OCI-LY1 (cell line): ENCODE data around the gene SCGB3A1.

Experiments
- H2AFZ ChIP-seq: fragments of 200-600 bp; sonication (generic), shearing (Covaris generic); 2 replicates; pipeline ENCODE4 v1.6.0; 2014; ENCODE audit warnings: antibody characterized with exemption, mild to moderate bottlenecking, low read length
- H3F3A ChIP-seq: fragments of 200-600 bp; sonication (generic), shearing (Covaris generic); 2 replicates; pipeline ENCODE4 v1.6.0; 2014; ENCODE audit warnings: mild to moderate bottlenecking, antibody characterized with exemption, low read length, moderate library complexity; ENCODE audit not compliant: insufficient read depth
- H3K27ac ChIP-seq: fragments of 200-600 bp; sonication (generic); 2 replicates; pipeline ENCODE4 v1.5.1; 2014; ENCODE audit warnings: low read length, mixed run types, mild to moderate bottlenecking, low read depth; ENCODE audit not compliant: poor library complexity, severe bottlenecking
- H3K27me3 ChIP-seq: fragments of 200-600 bp; sonication (generic); 2 replicates; pipeline ENCODE4 v1.6.0; 2014; ENCODE audit warnings: antibody characterized with exemption, mild to moderate bottlenecking, low read length, moderate library complexity; ENCODE audit not compliant: insufficient read depth
- H3K36me3 ChIP-seq: fragments of 200-600 bp; sonication (generic); 2 replicates; pipeline ENCODE4 v1.6.1; 2014; ENCODE audit warnings: mild to moderate bottlenecking, antibody characterized with exemption, low read length, moderate library complexity, mixed read lengths; ENCODE audit not compliant: insufficient read depth
- H3K4me1 ChIP-seq: fragments of 200-600 bp; sonication (generic); 2 replicates; pipeline ENCODE4 v1.5.1; 2014; ENCODE audit warnings: mild to moderate bottlenecking, low read length, moderate library complexity; ENCODE audit not compliant: insufficient read depth, severe bottlenecking
- H3K4me2 ChIP-seq: fragments of 200-600 bp; sonication (generic), shearing (Covaris generic); 2 replicates; pipeline ENCODE4 v1.6.1; 2014; ENCODE audit warnings: low read length
- H3K4me3 ChIP-seq: fragments of 200-600 bp; sonication (generic); 2 replicates; pipeline ENCODE4 v1.5.1; 2014; ENCODE audit warnings: low read length, low read depth, mild to moderate bottlenecking, mixed read lengths; ENCODE audit not compliant: poor library complexity, severe bottlenecking
- H3K79me2 ChIP-seq: fragments of 200-600 bp; shearing (Covaris generic); 2 replicates; pipeline ENCODE4 v1.6.1; 2016; ENCODE audit warnings: mixed run types, low read length, mixed read lengths; ENCODE audit not compliant: insufficient read depth
- H3K9ac ChIP-seq: fragments of 200-600 bp; sonication (generic), shearing (Covaris generic); 2 replicates; pipeline ENCODE4 v1.6.1; 2014; ENCODE audit warnings: mild to moderate bottlenecking, low read length, mixed read lengths
- H3K9me2 ChIP-seq: fragments of 200-600 bp; sonication (generic), shearing (Covaris generic); 2 replicates; pipeline ENCODE4 v1.6.1; 2014; ENCODE audit warnings: low read depth, mild to moderate bottlenecking, low read length, mixed read lengths
- H3K9me3 ChIP-seq: fragments of 200-600 bp; shearing (Covaris generic); 2 replicates; pipeline ENCODE4 v1.6.1; 2014; ENCODE audit warnings: low read length, mixed read lengths
- H4K20me1 ChIP-seq: fragments of 200-600 bp; sonication (generic), shearing (Covaris generic); 2 replicates; pipeline ENCODE4 v1.6.0; 2016; ENCODE audit warnings: mild to moderate bottlenecking, low read length; ENCODE audit not compliant: insufficient read depth
- EZH2 ChIP-seq: fragments of 200-600 bp; sonication (generic), shearing (Covaris generic); IDR thresholded peaks from 2 replicates; pipeline ENCODE4 v1.8.0; 2017; ENCODE audit warnings: borderline replicate concordance, mixed run types, mild to moderate bottlenecking, antibody characterized with exemption, low read length, moderate library complexity, mixed read lengths
- TF ChIP-seq, protein P1 (sequence below): fragments of 200-600 bp; sonication (generic), shearing (Covaris generic); IDR thresholded peaks from 2 replicates; pipeline ENCODE4 v1.5.1; 2017; ENCODE audit warnings: mild to moderate bottlenecking, antibody characterized with exemption, low read length, moderate library complexity, mixed read lengths

SCGB3A1 gene

DNA sequence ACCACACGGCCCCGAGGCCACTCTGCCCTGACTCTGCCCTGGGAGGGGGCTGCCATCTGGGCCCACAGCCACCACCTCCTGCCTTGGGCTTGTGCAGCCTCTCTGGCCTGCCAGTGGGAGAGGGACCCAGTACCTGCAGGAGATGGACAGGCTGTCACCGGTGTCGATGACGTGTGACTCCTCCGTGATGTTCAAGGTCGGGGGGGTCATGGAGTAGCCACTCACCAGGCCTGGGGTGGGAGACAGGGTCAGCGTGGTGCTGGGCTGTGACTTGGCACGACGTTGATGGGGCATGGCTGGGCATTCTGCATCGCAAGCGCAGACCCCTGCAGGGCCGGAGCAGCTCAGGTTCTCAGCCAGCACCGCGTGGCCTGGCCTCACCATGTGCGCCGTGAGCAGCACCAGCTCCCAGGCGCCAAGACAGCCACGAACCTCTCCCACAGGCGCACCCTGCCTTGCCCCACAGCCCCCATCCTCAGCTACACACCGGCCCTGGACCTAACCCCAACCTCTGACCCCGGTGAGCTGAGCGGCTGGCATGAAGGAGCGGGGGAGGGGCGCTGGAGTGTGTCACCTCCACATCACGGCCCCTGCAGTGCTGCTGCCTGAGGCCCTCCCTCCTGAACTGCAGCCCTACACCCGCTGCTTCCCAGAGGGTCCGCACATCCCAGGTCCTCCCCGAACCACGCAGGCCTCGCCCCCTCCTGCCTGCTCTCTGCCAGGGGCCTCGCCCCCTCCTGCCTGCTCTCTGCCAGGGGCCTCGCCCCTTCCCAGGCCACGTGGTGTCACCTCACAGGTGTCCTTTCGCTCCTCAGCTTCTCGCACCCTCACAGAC is 40.5 kb upstream of the SCGB3A1 start:
- no peak for TF ChIP-seq EZH2
- TF ChIP-seq, protein P1, sequence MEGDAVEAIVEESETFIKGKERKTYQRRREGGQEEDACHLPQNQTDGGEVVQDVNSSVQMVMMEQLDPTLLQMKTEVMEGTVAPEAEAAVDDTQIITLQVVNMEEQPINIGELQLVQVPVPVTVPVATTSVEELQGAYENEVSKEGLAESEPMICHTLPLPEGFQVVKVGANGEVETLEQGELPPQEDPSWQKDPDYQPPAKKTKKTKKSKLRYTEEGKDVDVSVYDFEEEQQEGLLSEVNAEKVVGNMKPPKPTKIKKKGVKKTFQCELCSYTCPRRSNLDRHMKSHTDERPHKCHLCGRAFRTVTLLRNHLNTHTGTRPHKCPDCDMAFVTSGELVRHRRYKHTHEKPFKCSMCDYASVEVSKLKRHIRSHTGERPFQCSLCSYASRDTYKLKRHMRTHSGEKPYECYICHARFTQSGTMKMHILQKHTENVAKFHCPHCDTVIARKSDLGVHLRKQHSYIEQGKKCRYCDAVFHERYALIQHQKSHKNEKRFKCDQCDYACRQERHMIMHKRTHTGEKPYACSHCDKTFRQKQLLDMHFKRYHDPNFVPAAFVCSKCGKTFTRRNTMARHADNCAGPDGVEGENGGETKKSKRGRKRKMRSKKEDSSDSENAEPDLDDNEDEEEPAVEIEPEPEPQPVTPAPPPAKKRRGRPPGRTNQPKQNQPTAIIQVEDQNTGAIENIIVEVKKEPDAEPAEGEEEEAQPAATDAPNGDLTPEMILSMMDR: no peak
- Histone ChIP-seq H3K4me2 (no peak overlapping the region), H3K4me1 (no peaks in the 10 kb centered on the region), H2AFZ (no peak overlapping the region), H3K4me3 (no peak overlapping the region), H3K9ac (no peak overlapping the region), H3K9me2 (no peaks in the 10 kb centered on the region), H3K27ac (no peak overlapping the region), H3K36me3 (no peaks in the 10 kb centered on the region), H3K9me3 (no peaks in the 10 kb centered on the region), H3K79me2 (no peaks in the 10 kb centered on the region), H4K20me1 (no peaks in the 10 kb centered on the region), H3F3A (no peaks in the 10 kb centered on the region), H3K27me3 (no peaks in the 10 kb centered on the region)

DNA sequence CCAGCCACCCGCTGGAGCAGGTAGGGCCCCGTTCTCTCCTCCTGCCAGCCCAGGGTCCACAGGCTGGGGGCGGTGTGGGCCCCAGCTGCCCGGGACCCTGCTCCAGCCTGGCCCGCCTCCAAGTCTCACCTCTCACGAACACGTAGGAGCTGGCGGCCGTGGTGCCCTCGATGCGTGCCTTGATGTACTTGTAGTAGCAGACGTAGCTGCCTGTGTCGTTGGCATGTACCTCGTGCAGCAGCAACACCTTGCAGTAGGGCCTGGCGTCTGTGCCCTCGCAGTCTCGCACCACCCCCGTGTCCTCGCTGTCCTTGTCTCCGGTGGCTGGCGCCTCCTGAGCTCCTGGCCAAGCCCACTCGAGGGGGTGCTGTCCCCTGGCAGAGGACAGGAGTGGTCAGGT is 39.1 kb upstream of the SCGB3A1 start:
- no peaks in the 10 kb centered on the region for H3K4me1 ChIP-seq

DNA sequence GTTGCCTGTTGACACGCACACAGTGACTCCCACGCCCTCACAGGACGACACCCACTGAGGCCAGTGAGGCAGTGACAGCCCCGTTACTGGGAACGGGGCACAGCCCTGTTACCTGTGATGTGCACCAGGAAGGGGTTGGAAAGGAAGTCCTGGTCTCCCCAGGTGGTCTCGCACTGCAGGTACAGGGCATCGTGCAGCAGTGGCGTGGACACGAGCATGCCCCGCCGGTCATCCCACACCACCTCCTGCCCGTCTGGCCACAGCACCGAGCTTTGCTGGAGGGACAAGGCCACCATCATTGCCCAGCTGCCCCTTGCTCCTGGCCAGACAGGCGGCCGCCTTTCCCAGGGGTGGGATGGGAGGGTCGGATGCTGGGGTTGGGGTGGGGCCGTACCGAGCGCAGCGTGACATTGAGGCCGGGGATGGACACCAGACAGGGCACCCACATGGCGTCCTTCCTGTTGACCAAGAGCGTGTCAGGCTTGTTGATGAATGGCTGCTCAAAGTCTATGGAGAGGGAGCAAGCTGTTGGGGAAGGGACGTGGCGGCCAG is 38.6 kb upstream of the SCGB3A1 start:
- no peak for TF ChIP-seq EZH2
- TF ChIP-seq, protein P1: no peak

More for the DNA sequence above, 39.1 kb upstream of the SCGB3A1 start:
- Histone ChIP-seq H4K20me1 (no peaks in the 10 kb centered on the region), H3K9me2 (no peaks in the 10 kb centered on the region), H3K79me2 (no peaks in the 10 kb centered on the region), H3K36me3 (no peaks in the 10 kb centered on the region), H3F3A (no peaks in the 10 kb centered on the region), H3K4me3 (no peak overlapping the region), H3K4me2 (no peak overlapping the region), H3K27me3 (no peaks in the 10 kb centered on the region), H3K9ac (no peak overlapping the region), H2AFZ (no peak overlapping the region), H3K9me3 (no peaks in the 10 kb centered on the region), H3K27ac (no peak overlapping the region)
- no peak for TF ChIP-seq EZH2
- TF ChIP-seq, protein P1: no peak

More for the DNA sequence above, 38.6 kb upstream of the SCGB3A1 start:
- H3K36me3 ChIP-seq: no peaks in the 10 kb centered on the region
- H3K9me2 ChIP-seq: no peaks in the 10 kb centered on the region
- no peak overlapping the region for H3K9ac ChIP-seq
- H3K4me2 ChIP-seq: no peak overlapping the region
- no peak overlapping the region for H3K4me3 ChIP-seq
- no peaks in the 10 kb centered on the region for H4K20me1 ChIP-seq
- no peaks in the 10 kb centered on the region for H3K27me3 ChIP-seq
- H3F3A ChIP-seq: no peaks in the 10 kb centered on the region
- no peaks in the 10 kb centered on the region for H3K4me1 ChIP-seq
- H3K79me2 ChIP-seq: no peaks in the 10 kb centered on the region
- no peak overlapping the region for H3K27ac ChIP-seq
- H3K9me3 ChIP-seq: no peaks in the 10 kb centered on the region
- H2AFZ ChIP-seq: no peak overlapping the region
